ENCODE measurements around the gene CHD3.

DNA sequence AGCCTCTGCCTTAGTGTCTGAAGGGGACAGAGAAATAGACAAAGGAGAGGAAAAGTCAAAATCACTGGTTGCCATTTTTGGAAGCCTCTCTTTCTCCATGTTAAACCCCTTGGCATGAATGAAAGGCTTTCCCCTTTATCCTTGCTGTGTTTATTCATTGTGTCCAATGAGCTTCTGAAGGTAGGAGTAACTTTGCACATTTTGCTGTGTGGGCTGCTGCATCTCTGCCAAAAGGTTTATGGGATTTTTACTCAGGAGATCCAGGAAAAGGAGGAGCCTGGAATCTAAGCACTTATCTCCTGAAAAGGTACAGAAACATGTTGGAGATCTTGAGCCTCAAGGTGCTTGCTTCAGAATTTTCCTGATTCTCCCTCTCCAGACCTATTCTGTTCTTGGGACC is 47.3 kb downstream of the CHD3 start:
- no peak for TF ChIP-seq EP300 (IDR thresholded peaks at IDR 0.05)
- TF ChIP-seq, protein P1, sequence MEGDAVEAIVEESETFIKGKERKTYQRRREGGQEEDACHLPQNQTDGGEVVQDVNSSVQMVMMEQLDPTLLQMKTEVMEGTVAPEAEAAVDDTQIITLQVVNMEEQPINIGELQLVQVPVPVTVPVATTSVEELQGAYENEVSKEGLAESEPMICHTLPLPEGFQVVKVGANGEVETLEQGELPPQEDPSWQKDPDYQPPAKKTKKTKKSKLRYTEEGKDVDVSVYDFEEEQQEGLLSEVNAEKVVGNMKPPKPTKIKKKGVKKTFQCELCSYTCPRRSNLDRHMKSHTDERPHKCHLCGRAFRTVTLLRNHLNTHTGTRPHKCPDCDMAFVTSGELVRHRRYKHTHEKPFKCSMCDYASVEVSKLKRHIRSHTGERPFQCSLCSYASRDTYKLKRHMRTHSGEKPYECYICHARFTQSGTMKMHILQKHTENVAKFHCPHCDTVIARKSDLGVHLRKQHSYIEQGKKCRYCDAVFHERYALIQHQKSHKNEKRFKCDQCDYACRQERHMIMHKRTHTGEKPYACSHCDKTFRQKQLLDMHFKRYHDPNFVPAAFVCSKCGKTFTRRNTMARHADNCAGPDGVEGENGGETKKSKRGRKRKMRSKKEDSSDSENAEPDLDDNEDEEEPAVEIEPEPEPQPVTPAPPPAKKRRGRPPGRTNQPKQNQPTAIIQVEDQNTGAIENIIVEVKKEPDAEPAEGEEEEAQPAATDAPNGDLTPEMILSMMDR (IDR thresholded peaks at IDR 0.05) = no peak
- TF ChIP-seq POLR2A (IDR thresholded peaks at IDR 0.05) = no peak
